Stimulated activated CD8-positive, alpha-beta memory T cell treated with anti-CD3 and anti-CD28 coated beads, Interleukin-7, amount 100 ng/mL, for 48 hours (primary cell): ENCODE measurements around the gene CENATAC.
A peak's percentile ranks its signal among the peaks of the same experiment; 100 is the strongest.
"Not testable (repeated sequence)": the region's sequence is repeated elsewhere in the genome, so short reads cannot be mapped to it uniquely, and the experiment has no call there.

Experiments used
- DNase-seq, 2 donors: peaks; one replicate each; pipeline ENCODE4 v3.0.0-alpha.2; 2020; ENCODE audit warnings: low read depth in 1 of 2; ENCODE audit errors: extremely low read depth in 1 of 2

Gene CENATAC

GRCh38 chr11:118997627-118998387, at the start of gene CENATAC:
CENATAC (plus strand) TSS chr11:118998138; CDS start chr11:118998198, 60 bp downstream.
- peak; percentile 92 to 94 for DNase-seq

- no peak for DNase-seq
Observed at GRCh38 chr11:118953265-118953664, 44.7 kb upstream of the CENATAC start.

- DNase-seq: not testable (repeated sequence)
Observed at GRCh38 chr11:118953976-118954375, 44.0 kb upstream of the CENATAC start.

GRCh38 chr11:118956094-118956846, 41.7 kb upstream of the CENATAC start, which contains the start of gene UPK2:
UPK2 (plus strand) TSS chr11:118956298; CDS start chr11:118956351, 53 bp downstream.
- peak; percentile 63 to 78 for DNase-seq

GRCh38 chr11:118956847-118957469, 41.0 kb upstream of the CENATAC start:
- DNase-seq: no peak

GRCh38 chr11:118957549-118957948, 40.4 kb upstream of the CENATAC start:
- no peak for DNase-seq

GRCh38 chr11:118957968-118958367, 40.0 kb upstream of the CENATAC start:
- no peak for DNase-seq

GRCh38 chr11:118958577-118958976, 39.4 kb upstream of the CENATAC start:
- DNase-seq: no peak

GRCh38 chr11:118961189-118961588, 36.7 kb upstream of the CENATAC start:
- no peak for DNase-seq

GRCh38 chr11:118961591-118961990, 36.3 kb upstream of the CENATAC start:
- no peak for DNase-seq

GRCh38 chr11:118969508-118969907, 28.4 kb upstream of the CENATAC start:
- not testable (repeated sequence) for DNase-seq

- DNase-seq: no peak
Observed at GRCh38 chr11:118971646-118972045, 26.3 kb upstream of the CENATAC start, which contains the start of gene FOXR1. FOXR1 (plus strand) TSS chr11:118971761; CDS start chr11:118971932, 171 bp downstream.

- DNase-seq: no peak
Observed at GRCh38 chr11:118973985-118974384, 24.0 kb upstream of the CENATAC start.

- no peak for DNase-seq
Observed at GRCh38 chr11:118975771-118976709, 21.9 kb upstream of the CENATAC start.

GRCh38 chr11:118979434-118979833, 18.5 kb upstream of the CENATAC start:
- DNase-seq: no peak

GRCh38 chr11:118980191-118980881, 17.6 kb upstream of the CENATAC start:
- DNase-seq: no peak

- not testable (repeated sequence) for DNase-seq
Observed at GRCh38 chr11:118984337-118984736, 13.6 kb upstream of the CENATAC start.

GRCh38 chr11:118984825-118985224, 13.1 kb upstream of the CENATAC start:
- DNase-seq: no peak

- DNase-seq: no peak
Observed at GRCh38 chr11:118988280-118988679, 9.7 kb upstream of the CENATAC start.
